Superior temporal gyrus (tissue), 1 donor: ENCODE data around the gene ARMH3.
"Not testable (repeated sequence)": the region's sequence is repeated elsewhere in the genome, so short reads cannot be mapped to it uniquely, and the experiment has no call there.

Experiments
- DNase-seq: peaks from one replicate; pipeline ENCODE4 v3.0.0-alpha.2; 2016; ENCODE audit errors: extremely low spot score

The ARMH3 gene, protein sequence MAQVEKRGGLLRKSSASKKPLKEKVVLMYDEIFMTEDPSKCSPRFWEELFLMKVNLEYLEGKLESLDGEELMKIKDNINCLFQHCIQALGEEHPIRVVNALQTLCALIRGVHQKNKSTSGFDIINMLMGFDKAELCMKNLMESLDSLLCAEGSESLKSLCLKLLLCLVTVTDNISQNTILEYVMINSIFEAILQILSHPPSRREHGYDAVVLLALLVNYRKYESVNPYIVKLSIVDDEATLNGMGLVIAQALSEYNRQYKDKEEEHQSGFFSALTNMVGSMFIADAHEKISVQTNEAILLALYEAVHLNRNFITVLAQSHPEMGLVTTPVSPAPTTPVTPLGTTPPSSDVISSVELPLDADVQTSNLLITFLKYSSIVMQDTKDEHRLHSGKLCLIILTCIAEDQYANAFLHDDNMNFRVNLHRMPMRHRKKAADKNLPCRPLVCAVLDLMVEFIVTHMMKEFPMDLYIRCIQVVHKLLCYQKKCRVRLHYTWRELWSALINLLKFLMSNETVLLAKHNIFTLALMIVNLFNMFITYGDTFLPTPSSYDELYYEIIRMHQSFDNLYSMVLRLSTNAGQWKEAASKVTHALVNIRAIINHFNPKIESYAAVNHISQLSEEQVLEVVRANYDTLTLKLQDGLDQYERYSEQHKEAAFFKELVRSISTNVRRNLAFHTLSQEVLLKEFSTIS

DNA sequence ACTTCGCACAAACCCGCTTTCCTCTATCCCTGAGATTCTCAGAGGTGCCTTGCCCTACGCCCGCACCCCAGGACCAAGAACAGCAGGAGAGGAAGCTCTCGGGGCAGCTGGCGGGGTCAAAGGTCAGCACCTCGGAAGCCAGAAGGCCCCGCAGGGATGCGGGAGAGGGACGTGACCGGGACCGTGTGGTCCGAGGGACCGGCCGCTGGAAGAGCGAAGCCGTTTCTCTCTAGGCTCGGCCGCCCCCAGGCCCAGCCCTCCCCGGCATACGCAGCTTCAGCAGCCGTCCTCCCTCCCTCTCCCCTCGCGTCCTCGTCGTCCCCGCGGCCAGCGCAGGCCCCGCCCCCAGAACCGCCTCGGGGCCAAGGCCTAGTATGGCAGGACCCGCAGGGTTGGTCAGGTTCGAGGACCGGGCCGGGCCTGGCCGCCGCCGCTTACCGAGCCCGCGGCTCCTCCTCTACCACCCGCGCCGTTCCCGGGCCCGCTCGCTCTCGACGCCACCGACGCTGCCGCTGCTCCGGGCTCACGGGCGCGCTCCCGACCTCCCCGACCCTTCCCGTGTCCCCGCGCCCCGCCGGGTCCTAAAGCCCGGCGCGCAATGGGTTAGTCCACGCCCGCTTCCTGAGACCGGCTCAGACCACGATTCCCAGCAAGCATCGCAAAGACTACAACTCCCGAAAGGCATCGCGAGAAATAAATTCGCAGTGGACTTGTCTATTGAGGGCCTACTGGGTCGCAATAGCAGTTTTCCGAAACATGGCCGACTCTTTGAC is at the start of gene ARMH3:
Gene ARMH3, minus strand, starts transcription at position 527 of the 773 bp plus-strand sequence. CDS start 16,059 bp downstream, outside the sequence.
- DNase-seq = peak; percentile 99

DNA sequence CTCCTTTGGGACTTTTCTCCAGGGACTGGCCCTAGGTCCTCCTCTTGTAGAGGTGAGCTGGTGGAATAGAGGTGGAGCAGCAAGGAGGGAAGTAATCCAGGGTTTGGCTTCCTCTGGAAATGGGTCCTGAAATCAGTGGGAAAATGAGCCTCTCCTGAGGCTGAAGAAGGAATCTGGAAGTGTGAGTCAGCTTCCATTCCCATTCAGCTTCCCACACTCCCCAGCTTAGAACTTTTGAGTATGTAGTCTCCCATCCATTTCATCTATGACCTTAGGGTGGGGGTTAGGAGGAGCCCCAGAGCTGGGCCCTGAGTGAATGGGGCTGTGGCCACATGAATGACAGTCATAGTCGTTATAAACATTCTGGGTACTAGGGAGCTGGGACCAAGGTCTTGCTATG is 46.4 kb upstream of the ARMH3 start:
- DNase-seq = no peak

DNA sequence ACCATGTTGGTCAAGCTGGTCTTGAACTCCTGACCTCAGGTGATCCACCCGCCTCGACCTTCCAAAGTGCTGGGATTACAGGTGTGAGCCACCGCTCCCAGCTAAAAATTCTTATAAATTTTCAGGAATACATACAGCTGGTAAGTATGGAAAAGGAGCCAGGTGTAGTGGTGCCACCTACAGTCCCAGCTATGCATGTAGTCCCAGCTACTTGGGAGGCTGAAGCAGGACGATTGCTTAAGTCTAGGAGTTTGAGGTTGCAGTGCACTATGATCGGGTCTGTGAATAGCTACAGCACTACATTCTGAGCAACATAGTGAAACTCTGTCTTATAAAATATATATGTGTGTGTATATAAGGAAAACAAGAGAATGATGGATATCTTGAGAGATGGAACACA is 45.2 kb upstream of the ARMH3 start:
- no peak for DNase-seq

DNA sequence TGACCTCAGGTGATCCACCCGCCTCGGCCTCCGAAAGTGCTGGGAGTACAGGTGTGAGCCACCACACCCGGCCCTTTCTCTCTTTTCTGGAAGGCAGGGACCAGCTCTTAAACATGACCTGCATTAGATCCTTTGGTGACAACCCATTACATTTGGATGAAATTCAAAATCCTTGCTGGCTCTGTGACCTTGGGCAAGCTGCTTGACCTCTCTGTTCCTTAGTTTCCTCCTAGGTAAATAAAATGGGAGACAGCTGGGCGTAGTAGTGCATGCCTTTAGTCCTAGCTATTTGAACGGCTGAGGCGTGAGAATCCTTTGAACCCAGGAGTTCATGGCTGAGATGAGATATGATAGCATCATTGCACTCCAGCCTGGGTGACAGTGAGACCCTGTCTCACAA is 40.5 kb upstream of the ARMH3 start:
- DNase-seq = no peak

DNA sequence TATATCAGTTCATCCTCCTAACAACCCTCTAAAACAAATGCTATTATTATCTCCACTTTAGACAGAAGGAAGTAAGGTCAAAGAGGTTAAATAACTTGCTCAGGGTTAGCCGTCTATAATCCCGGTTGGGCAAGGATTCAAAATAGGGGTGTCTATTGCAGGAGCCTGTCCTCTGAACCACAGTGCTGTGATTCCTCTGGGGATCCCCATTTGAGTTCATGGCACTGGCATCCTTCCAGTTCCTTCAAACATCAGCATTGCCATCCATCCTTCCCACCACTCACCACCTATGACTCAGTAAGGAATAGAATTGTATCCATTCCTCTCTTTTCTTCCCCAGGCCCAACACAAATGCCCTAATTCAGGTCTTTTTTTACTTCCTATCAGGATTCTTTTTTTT is 34.8 kb upstream of the ARMH3 start:
- no peak for DNase-seq

DNA sequence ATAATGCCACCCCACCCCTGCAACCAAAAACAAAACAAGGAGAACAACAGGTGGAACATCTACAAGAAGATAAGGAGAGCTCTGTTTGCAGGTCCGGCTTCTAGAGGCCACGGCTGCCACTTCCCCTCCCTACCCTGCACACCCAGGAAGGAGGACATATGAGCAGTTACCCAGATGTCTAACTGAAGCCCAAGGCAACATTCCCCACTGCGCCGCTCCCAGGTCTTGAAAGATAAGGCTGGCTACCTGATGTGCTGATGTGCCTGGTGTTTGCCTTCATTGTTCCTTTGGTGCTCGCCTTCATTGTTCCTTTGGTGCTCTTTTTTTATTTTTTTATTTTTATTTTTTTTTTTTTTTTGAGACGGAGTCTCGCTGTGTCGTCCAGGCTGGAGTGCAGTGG is 30.2 kb upstream of the ARMH3 start:
- no peak for DNase-seq

DNA sequence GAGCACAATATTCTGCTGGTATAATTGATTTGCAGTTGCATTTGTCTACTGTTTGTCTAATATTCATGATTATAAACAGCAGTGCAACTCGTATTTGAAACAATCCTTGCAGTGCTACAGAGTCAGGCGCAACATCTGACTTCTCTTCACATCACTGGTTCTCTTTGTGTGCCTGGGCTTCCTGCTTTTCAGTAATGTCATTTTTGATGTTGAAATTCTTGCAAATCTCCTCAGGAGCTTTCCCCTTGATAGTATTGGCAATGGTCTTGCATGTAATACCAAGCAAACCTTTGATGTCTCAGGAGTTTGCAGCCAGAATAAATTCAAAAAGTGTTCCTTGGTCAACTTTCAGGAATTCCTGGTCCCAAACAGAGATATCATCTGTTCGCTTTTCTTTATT is 29.4 kb upstream of the ARMH3 start:
- DNase-seq = no peak

DNA sequence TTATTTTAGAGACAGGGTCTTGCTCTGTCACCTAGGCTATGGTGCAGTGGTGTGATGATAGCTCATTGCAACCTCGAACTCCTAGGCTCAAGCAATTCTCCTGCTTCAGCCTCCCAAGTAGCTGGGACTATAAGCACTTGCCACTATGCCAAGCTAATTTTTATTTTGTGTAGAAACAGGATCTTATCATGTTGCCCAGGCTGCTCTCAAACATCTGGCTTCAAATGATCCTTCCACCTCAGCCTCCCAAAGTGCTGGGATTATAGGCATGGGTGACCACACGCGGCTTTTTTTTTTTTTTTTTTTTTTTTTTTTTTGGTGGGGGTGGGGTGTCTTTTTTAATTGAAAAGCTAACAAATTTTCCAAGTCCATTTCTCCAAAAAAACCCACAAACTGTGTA is 27.6 kb upstream of the ARMH3 start:
- no peak for DNase-seq

DNA sequence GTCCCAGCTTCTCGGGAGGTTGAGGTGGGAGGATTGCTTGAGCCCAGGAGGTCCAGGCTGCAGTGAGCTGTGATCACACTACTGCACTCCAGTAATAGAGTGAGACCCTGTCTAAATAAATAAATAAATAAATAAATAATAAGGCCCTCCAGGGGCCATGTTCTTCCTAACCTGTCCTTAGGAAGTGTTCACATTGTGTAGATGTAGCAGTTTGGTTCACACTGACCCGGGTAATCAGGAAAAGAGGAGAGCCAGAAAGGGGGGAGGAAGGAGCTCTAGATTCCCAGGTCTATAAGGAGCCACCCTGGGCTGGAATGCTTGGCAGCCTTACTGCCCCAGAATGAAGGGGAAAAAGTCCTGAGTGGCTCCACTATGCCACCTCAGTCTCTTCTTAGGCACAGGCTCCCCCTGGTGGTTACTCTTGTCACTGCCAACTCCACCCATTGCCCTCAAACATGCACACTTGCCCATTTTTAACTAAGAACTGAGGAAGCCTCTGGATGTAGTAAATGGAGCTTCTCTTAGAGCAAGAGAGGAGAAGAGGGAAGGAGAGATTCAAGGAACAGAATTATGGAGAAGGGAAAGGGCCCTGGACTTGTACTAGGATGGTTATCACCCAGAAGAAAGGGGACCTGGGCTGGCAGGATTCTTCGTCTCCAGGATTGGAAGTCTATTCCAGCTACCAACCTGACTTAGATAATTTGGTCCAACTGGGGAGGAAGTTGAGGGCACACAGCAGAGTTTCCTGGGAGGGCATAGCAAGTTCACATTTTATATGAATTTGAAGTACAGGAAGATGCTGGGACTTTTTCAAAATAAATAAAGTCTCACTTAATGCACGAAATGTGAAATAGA is 16.9 kb upstream of the ARMH3 start:
- peak; percentile 94 for DNase-seq

DNA sequence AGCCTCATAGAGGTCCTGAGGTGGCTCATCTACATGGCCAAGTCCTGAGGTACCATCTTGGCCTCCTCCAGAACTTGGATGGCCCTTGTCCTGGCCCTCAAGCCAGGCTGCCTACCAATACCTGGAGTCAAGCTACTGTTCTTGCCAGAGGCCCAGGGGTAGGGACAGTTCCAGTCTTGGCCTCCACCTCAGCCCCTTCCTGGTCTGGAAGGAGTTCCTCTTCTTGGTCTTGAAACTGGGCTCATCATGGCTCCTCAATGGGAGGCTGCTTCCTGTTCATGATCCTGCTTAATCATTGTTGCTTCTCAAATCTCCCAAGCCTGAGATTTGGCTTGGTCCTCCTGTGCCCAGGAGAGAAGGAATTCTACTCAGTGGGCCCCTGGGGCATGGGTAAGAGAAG is 13.1 kb upstream of the ARMH3 start:
- no peak for DNase-seq

DNA sequence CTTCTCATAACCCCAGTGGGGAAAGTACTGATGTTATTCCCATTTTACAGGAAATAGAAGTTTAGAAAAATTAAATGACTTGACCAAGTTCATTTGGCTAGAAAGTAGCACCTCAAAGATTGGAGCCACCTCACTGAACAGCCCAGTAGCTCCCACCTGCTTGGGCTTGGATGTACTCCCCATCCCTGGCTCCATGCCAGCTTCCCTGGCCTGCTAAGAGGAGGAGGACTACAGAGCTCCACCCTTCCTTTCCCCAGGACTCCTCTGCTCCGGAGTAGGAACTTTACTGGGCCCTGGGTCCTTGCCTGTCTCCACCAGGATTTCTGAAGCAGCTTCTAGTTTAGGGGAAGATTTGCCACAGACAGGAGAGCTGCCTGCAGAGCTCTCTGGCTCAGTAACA is 12.2 kb upstream of the ARMH3 start:
- no peak for DNase-seq

DNA sequence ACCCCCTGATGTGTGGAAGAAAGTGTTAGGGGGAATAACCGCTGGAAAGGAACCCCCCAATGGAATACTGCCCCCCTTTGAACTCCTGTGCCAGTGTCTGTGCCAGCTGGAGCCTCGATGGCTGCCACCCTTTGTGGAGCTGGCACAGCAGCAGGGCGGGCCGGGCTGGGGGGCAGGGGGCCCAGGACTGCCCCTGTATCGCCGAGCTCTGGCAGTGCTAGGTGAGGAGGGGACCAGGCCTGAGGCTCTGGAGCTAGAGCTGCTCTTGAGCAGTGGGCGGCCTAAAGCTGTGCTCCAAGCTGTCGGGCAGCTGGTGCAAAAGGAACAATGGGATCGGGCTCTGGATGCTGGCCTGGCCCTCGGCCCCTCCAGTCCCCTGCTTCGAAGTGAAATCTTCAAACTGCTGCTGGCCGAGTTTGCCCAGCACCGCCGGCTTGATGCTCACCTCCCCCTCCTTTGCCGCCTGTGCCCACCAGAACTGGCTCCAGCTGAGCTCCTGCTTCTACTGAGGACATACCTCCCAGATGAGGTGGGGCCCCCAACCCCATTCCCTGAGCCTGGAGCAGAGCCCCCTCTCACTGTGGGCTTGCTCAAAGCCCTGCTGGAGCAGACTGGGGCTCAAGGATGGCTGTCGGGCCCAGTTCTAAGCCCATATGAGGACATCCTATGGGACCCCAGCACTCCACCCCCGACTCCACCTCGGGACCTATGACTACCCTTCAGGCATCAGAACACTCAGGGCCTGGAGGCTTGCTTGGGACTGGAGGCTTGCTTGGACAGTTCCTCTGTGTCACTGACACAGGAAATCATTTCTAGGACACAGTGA is 11.3 kb upstream of the ARMH3 start:
- no peak for DNase-seq

DNA sequence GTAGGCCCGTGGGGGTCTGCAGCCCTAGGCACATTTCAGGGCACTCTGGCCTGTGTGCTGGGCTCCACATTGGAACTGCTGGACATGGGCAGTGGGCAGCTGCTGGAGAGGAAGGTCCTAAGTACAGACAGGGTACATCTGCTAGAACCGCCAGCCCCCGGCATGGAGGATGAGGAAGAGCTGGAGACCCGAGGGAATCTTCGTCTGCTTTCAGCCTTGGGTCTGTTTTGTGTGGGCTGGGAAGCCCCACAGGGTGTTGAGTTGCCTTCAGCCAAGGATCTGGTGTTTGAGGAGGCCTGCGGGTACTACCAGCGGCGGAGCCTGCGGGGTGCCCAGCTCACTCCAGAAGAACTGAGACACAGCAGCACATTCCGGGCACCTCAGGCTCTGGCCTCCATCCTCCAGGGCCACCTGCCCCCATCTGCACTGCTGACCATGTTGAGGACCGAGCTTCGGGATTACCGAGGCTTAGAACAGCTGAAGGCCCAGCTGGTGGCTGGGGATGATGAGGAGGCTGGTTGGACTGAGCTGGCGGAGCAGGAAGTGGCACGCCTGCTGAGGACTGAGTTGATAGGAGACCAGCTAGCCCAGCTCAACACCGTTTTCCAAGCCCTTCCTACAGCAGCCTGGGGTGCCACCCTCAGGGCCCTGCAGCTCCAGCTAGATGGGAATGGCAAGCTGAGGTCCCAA is 10.6 kb upstream of the ARMH3 start:
- DNase-seq = no peak

DNA sequence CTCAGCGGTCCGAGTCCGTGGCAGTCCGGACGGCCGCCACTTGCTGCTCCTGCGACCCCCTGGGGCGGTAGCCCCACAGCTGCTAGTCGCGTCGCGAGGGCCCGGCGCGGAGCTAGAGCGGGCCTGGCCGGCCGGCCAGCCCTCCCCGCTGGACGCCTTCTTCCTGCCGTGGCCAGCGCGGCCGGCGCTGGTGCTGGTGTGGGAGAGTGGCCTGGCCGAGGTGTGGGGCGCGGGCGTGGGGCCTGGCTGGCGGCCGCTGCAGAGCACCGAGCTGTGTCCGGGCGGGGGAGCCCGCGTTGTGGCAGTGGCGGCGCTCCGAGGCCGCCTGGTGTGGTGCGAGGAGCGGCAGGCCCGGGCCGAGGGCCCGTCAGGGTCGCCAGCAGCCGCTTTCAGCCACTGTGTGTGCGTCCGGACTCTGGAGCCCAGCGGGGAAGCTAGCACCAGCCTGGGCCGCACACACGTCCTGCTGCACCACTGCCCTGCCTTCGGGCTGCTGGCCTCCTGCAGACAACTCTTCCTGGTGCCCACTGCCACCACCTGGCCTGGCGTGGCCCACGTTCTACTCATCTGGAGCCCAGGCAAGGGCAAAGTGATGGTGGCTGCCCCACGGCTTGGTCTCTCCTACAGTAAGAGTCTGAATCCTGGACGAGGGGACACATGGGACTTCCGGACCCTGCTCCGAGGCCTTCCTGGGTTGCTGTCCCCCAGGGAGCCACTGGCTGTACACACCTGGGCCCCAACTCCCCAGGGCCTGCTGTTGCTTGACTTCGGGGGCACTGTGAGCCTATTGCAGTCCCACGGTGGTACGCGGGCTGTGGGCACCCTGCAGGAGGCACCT is 9.8 kb upstream of the ARMH3 start:
- no peak for DNase-seq

DNA sequence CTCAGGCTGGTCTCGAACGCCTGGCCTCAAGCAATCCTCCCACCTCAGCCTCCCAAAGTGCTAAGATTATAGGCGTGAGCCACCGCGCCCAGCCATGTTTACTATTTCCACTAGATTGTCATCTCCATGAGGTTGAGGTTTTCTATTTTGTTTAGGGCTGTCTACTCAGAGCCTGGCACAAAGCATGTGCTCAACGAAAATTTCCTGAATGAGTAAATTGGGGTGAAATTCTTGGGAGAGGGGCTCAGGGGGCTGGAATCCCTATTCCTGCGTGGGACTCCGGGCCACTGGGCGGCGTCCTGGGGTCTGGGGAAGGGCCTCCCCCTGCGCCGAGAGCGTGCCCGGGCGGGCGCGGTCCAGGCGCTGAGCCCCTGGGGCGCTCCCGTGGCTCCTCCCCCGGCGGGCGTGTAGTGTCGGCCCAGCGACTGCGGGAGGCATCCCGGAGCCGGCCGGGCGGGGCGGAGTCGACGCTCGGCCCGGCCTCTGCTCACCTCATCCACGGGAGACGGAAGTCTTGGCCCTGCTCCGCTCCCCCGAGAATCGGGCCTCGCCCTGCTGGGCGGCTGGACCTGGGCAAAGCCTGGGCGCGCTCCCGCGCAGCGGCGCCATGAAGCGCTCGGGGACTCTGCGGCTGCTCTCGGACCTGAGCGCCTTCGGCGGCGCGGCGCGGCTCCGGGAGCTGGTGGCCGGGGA is 9.0 kb upstream of the ARMH3 start, which contains the start of gene HPS6:
Gene HPS6, plus strand, starts transcription at position 482 of the 693 bp plus-strand sequence. Its CDS starts 126 bp downstream, at position 608.
- peak; percentile 81 for DNase-seq

DNA sequence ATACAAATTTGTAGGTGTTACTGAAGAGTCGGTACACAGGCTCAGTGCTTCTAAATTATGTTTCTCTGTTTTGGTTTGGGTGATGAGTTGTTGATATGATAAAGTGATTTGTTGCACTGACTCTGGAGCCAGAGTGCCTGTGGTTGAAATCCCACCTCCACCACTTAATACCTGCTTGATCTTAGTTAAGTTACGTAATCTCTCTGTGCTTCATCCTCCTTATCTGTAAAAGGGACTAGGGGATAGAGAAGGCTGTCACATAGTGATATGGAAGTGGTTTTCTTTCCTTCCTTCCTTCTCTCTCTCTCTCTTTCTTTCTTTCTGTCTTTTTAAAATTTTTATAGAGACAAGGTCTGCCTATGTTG is 8.5 kb upstream of the ARMH3 start:
- no peak for DNase-seq

DNA sequence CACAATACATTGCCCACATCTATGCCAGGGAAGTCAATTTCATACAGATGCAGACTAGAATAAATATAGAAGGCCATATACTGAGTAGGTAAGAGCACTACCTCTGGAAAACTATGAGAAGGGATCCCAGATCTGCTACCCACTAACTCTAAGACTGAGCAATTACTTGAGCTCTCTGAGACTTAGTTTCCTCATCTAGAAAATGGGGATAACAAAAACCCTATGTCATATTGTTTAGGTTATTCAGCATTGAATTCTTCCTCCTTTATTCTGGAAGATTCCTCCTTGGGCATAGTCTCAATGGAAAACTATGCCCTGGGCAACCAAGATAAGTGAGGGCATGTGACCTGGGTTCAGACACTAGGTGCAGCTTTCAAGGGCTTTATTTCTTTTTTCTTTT is 4.0 kb upstream of the ARMH3 start:
- DNase-seq = no peak

DNA sequence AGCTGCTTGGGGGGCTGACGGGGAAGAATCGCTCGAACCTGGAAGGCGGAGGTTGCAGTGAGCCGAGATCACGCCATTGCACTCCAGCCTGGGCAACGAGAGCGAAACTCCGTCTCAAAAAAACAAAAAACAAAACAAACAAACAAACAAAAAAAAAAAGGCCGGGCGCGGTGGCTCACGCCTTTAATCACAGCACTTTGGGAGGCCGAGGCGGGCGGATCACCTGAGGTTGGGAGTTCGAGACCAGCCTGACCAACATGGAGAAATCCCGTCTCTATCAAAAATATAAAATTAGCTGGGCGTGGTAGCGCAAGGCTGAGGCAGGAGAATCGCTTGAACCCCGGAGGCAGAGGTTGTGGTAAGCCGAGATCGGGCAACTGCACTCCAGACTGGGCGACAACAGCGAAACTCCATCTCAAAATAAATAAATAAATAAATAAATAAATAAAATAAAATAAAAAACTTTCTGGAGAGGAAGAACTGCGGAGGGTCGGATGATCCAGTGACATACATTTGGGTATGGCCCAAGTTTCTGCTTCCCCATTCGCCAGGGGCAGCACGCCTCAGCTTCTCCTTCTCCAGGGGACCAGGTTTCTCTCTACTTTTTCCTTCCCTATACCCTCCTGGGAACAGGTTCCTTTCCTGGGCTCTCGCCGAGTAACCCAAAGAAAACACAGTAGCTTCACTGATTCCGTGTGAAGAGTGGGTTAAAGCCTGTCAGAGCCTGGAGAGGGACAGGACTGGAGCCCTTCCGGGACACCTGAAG is 909 bp downstream of the ARMH3 start:
- DNase-seq = not testable (repeated sequence)
